ENCODE results near the gene DOCK10.
"Not testable (repeated sequence)": the region's sequence is repeated elsewhere in the genome, so short reads cannot be mapped to it uniquely, and the experiment has no call there.

DOCK10 gene

DNA sequence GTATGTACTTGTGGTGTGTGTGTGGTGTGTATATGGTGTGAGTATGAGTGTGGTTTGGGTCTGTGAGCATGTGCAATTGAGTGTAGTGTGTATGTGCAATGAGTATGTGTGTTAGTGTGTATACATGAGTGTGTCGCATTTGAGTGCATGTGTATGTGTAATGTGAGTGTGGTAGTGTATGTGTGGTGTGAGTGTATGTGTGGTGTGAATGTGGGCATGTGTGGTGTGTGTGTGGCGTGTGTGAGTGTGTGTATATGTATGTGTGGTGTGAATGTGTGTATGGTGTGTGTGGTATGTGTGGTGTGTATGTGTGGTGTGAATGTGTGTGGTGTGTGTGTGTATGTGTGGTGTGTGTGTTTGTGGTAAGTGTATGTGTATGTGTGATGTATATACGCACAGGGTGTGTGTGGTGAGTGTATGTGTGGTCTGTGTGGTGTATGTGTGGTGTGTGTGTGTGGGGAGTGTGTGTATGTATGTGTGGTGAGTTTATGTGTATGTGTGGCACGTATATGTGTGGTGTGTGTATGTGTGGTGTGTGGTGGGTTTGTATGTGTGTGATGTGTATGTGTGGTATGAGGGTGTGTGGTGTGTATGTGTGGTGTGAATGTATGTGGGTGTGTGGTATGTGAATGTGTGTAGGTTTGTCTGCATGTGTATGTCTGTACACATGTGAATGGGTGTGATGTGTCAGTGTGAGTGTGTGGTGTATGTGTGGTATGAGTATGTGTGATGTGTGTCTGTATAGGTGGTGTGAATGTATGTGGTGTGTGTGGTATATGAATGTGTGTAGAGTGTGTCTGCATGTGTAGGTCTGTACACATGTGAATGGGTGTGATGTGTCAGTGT lies 123.4 kb downstream of the DOCK10 start:
- DNase-seq (ENCODE audit: low read depth), result no peak

DNA sequence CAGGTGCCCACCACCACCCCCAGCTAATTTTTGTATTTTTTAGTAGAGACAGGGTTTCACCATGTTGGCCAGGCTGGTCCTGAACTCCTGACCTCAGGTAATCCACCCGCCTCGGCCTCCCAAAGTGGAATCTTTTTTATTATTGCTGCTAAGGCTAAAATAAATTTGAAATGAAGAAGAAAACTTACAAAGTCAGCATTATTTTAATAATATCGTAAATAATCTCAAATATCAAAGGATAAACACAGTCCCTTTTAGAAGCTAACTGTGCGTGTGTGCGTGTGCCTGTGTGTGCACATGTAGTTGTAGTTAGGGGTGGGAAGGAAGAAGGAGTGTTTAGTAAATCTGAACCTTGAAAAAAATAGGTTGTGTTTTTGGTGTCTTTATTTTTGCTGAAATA lies 125.0 kb downstream of the DOCK10 start:
- DNase-seq (ENCODE audit: low read depth), result not testable (repeated sequence)

DNA sequence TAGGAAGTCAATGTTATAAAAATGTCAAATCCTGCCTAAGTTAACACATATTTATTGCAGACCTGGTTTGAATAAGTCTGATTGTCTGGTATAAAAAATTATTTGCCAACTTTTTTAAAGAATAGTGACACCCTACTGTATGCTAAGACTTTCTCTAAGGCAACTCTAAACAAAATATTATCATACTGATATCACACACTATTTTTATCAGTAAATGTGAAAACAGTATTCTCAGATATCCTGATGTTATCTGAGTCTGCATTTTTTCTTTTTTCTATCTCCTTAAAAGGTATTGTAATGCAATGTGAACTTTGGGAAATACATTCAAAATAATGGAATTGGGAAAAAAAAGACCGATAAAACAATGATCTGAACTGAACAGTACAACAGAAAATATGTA lies 127.1 kb downstream of the DOCK10 start:
- no peak for DNase-seq (ENCODE audit: low read depth)

DNA sequence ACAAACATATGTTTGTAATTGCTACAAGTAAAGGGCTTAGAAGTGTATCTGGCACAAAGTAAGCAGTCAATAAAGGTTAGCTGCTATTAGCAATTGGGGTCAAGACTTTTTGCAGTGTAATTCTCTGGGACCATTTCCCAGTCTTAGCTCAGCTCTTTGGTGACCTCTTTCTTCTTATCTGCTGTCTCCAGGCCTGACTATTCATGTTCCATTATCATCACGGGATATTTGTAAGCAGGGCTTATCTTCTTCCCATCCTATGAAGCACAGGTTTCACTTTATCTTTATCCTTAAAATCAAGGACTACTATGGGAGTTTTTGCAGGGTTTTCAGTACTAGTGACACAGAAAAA lies 131.7 kb downstream of the DOCK10 start:
- no peak for DNase-seq (ENCODE audit: low read depth)

DNA sequence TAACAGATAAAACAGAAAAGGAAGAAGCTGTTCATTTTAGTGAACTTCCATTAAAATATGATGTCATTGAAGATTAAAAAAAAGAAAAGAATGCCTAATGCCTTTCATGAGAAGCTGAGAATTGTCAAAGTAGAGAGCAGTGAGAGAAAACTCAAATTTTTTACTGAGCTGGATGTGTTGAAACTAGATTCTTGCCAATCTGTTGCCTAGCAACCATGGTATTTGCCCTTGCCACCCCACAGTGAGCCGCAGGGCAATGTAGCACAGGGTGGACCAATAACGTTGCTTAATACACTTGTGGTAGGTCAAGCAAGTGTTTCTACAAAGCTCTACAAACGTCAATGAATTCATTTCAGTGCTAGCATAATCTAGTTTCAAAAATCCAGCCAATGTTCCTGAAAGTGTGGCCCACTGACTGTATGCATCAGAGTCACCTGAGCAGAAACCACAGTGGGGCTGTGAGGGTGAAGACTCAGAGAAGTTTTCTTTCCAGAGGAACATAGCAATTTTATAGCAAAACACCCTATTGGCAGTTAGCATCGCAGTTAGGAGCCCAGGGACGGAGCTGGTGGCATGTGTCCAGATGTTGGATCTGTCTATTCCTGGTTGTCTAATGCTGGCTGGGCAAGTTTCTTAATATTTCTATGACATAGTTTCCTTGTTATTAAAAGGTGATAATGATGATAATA lies 132.2 kb downstream of the DOCK10 start:
- no peak for DNase-seq (ENCODE audit: low read depth)

DNA sequence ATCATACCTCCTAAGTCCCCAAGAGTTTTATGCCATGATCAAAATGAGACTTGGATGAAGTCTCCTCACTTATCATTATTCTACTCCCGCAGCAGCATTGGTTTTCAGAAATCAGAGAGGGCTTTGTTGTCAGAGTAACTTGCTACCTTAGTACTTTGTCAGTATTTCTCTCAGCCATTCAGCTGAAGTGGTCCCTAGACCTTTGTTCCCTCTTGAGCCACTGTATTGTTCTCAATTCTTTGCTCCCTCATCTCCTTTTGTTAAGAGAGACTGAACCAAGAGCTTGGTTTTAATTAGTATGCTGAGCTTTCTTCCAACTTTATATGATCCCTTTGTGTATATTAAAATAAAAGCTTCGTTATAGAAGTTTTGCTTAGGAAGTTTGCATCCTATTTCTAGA lies 133.4 kb downstream of the DOCK10 start:
- DNase-seq (ENCODE audit: low read depth), result no peak

DNA sequence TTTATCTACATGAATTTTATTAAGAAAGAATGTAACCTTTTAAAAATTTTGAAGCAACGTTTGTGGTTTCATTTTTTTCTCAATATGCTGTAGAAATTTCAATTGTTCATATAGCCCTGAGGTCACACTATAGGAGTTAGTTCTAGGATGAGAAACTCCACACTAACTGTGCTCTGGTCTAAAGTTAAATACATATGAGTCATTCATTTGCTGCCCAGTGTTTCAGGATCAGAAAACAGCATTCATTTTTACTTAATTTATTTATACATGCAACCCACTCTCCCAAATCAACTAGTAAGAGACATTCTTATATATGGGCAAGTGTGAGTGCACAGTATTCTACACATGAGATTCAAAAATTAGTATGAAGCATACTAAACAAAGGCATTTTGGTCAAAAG lies 137.9 kb downstream of the DOCK10 start:
- DNase-seq (ENCODE audit: low read depth), result no peak

DNA sequence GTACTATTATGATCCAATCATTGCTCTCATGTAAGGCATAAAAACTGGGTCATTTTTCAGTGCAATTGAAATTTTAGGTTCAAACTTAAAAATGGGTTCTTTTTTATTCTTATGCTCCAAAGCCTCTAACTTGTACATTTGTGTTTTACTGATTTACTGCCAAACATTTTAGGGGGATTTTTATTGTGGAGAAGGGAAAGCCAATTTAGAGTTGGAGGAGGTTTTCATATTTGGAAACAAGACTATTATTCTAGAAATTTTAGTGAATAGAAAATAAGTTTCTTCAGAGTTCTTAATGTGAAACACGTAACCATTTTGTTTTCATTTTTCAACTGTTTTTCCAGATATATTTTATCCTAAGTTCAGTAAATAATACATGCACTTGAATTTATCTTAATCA lies 138.6 kb downstream of the DOCK10 start:
- DNase-seq (ENCODE audit: low read depth), result no peak

DNA sequence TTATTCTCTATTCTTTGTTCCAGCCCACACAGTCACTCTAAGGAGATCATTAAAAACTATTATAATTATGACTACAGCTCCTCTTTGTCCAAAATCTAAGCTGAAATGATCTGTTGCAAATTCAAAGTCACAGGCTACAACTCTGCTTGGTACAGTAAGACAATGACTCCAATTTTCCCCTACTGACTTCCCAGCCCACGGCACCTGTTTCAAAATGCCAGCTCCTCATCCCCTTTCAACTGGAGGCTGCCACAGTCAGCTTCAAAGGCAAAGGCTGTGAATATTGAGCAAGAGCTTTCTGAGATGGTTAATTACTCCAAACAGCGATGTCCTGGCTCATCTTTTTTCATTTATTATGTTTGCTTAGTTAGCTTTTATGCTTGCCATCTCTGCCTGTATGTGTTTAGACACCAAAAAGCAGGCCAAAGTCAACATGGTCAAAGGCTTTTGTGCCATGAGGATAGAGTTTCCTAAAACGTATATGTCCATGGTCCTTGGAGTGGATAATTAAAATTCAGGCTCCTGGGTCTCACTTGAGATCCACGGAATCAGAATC lies 141.1 kb downstream of the DOCK10 start:
- no peak for DNase-seq (ENCODE audit: low read depth)

DNA sequence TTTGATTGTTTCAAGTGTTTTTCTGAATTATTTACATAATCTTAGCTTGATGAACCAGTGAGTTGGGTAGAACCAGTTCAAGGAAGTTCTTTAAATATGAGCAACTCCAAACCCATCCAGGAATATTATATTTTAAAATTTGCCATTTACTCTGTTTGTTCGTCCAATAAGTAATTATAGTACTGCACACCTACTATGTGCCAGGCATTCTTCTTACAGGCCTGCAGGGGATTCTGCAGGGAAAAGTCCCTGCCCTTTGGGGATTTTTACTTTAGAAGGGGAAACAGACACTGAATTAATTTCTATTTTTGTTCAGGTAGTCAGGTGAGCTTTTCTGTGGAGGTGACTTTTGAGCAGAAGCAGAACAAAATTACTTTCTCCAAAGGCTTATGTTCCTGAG lies 146.9 kb downstream of the DOCK10 start:
- DNase-seq (ENCODE audit: low read depth), result no peak

DNA sequence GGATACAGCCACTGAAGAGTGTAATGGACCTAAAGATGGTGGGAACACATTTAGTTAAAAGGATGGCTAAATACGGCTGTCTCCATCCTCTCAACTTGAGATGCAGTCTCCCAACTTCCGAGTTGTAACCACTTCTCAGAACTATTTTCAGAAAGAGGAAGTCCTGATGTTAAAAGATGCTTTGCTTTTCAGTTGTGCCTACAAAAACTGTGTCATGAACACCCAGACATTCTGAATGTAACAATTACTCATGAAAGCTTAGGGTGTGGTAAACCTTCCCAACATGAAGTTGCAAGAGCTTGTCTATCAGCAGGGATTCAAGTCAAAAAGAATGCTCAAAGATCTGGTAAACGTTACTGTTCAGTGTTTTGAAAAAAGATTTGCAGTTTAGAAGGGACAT lies 147.9 kb downstream of the DOCK10 start:
- no peak for DNase-seq (ENCODE audit: low read depth)

DNA sequence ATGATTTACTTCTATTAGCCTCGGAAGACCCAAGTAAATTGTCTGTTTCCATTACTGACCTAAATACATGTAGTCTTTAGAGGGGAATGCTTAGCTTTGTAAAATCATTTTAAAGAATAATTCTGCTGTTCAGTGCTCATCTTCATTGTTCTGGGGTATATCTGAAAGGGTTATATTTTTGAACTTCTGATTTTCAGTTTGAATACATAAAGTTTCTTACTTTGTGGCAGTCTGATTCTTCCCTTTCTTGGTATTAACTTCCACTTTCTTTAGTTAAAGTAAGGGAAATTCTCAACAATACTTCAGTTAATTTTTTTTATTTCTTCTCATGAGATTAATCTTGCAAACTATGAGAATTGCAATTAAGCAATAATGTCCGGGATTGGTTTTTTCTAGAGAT lies 148.4 kb downstream of the DOCK10 start:
- DNase-seq (ENCODE audit: low read depth), result no peak

DNA sequence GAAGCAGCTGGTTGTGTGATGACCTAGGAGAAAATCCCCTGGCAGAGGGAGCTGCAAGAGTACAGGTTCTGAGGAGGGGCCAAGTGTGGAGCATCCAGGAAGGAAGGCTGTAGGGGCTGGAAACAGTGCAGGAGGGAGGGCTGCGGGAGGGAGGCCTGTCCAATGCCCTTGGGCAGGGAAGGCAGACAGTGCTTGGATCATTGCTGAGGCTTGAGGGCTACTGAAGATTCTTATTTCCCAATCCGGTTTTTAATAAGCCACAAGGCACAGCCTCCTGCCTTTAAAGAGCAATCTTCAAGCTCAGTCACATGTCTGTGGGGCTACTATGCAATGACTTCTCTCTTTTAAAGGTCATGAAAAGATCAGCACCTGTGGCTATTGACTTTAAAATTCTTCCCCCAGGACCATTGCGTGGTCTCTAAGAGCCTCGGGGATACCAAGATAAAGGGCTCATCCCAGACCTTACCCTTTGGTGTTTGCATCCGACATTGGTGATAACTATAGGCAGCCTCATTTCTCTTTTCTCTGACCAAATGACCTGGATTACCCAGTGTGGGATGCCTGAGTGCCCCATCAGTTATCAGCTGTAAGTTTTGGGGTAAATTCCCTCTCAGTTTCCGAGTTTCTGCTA lies 149.6 kb downstream of the DOCK10 start:
- no peak for DNase-seq (ENCODE audit: low read depth)

DNA sequence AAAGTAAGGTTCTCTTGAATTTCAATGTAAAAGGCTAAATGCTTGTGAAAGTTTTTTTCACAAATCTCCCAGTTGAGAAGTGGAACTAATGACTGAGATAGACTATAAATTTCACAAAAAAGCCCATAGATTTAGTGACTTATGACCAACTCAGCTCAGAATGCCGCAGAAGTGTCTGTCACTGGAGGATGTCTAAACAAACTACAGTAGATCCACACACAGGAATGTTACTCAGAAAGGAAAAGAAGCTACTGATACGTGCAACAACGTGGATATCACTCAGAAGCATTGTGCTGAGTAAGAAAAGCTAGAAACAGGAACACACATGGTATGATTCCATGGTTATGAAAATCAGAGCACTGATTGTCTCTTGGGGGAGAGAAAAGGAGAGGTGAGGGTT lies 151.9 kb downstream of the DOCK10 start:
- DNase-seq (ENCODE audit: low read depth), result no peak

DNA sequence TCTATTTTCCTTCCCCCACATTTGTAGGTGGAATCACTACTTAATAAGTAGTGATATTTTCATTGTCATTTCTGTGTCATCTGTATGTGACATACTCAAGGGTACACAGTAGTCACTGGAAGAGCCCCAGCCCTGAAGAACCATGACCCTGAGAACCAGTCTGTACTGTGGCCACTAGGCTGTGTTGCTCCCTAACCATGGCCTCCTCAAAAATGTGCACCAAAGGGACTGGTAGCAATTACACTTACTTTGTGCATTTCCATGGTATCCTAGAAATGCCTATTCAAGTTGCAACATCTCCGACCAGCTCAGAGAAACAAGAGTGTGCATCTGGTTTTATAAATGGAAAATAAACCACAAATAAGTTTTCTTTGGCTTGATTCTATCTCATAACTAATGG lies 155.1 kb downstream of the DOCK10 start:
- DNase-seq (ENCODE audit: low read depth), result no peak

DNA sequence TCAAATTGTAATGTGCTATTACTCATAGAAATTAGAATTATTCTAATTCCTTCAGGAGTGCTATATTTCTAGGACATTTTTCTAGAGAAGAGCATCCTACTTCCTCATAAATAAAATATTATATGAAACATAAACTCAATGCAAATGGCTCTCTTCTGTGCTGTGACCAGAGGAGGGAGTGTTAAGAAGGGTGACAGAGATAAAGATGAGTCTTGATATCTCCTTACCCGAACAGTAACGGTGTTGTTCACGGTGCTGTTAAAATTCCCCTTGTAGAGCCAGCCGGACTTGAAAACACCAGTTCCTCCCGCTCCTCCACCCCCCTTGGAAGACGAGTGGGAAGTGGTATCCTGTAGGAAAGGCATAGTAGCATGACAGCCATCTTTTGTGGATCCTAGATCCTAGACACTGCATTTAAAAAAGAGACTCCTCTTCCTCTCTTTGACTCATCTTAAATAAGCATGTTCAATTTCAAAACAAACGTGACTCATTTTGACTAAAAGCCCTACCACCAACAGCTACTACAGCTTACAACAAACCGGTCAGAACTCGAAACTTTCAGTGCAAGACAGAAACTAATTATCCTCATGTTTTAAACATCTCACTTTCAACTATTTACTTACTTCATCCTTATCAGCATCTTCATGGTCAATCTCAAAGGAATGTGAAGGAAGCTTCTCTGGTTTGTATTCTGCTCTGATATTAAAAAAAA lies 156.3 kb downstream of the DOCK10 start:
- DNase-seq (ENCODE audit: low read depth), result no peak

DNA sequence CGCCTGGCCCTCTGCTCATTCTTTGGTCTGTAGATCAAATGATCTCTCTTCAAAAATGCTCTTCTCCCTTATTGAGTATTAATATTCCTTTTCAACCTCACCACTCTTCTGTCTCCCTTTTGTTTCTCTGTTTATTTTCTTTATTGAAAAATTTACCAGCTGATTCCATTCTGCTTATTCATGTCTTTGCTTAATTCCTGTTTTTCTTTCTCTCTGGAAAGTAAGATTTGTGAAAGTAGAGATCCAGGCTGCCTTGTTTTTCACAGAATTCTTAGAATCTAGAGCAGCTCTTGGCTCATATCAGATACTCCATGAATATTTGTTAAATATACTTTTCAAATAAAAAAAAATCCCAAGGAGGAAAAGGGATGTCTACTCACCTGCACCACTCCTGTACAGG lies 157.0 kb downstream of the DOCK10 start:
- DNase-seq (ENCODE audit: low read depth), result no peak

DNA sequence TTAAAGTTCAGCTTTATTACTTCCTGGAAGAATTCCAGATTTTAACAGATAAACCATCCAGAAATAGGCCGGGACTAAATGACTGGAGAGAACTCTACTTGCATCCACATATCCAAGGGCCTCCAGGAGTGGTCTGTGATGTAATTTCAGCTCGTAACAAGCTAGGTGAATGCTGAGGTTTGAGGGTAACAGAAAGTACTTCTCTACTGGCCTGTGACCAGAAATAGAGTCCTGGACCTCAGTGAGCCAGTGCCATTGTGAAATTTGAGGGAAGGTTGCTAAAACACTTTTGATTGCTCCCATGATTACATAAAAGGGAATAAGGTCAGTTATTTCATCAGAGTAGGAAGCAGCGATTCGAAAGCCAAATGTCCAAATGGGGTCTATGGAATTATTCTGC lies 158.1 kb downstream of the DOCK10 start:
- no peak for DNase-seq (ENCODE audit: low read depth)

DNA sequence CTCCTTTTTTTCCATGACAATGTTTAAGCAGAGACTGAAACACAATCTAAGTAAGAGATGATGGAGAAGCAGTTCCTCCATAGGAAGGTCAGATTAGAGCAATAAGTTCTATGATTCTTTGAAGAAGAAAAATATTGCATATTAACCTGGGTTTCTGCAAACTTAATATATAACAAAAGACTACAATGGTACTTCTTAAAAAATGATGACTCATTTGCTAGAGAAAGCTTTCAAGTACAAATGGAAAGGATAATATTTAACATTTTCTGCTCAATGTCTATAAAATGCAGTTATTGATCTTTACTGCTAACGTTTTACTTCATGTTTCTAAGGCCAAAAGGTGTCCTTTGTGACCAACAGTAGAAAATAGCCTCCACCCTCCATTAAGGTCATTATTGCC lies 158.6 kb downstream of the DOCK10 start:
- no peak for DNase-seq (ENCODE audit: low read depth)

DNA sequence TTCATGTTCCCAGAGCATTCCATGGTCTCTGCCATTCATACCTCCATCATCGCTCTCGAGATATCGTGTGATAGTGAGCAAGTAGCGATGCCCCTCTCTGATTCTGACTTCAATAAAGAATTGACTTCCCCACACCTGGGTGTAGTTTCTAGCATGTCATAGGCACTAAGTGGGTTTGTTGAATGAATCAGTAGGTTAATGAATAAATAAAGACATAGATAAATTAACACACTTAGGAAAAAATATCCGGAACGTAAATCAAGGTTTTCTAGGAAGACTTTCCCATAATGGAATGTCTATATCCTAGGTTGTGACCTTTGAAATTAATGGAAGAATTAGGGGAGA lies 159.1 kb downstream of the DOCK10 start:
- DNase-seq (ENCODE audit: low read depth), result no peak

DNA sequence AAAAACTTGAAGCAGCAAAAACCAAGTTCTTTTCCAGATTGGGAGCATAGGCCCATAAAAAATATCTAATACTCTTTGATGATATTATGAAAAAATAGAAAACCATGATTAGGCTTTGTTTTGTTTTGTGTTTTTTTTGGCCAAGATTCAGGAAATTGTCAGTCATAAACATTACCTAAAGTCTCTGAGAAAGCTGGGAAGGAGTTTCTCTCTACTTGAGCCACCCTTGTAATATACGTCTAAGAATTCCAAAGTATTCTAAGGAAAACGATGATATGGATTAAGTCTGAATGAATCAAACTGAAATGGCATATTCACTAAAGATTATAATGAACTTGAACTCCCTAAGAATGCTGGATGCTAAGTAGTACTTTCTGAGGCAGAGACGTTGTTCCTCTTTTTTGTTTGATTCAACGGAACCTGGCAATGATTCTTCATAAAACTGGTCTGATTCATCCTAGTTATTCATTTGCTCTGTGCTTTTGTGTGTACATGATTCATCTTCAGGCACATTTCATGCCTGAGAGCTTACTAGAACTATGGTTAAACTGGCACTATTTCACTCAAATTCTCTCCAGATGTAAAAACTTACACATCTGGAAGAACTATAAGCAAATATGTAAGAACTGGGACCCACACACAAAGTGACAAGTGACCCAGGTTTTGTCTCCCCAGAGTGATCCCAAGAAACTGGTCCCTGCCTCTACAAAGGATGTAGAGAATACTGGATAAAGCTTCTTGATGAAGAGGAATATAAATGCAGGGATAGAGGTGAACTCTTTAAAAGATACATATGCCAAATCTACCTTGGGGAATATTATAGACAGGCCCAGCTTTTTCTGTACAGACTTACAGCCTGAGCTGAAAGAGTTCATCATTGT lies 159.7 kb downstream of the DOCK10 start:
- DNase-seq (ENCODE audit: low read depth), result no peak

DNA sequence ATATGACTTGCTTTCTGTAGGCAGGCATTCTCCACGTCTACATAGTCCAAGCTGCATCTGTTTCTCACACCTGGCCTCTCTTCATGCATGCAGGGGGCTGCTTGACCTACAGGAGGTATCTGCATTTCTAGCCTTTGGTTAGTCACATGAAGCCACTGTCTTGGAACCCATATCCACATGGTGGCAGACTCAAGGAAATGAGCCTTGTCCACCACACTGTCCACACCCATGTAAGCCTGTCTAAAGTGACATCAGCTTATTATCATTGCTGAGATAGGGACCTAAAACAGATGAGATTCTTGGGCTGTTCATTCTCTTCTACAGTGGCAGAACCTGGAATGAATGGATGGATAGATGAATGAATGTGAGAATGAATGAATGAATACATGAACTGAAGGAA lies 160.4 kb downstream of the DOCK10 start:
- no peak for DNase-seq (ENCODE audit: low read depth)
